Mesothelial cell of epicardium (in vitro differentiated cells): ENCODE measurements around the gene TMEM208. TPM values are rescaled to one million over a fixed set of nuclear protein-coding genes. Genes with fewer than 3 reads are reported as not detected.

Source experiments
- DNase-seq, 2 experiments: peaks; one replicate each; pipeline ENCODE4 v3.0.0; 2021; ENCODE audit warnings: low spot score in 2 of 2; ENCODE audit not compliant: unreplicated experiment in 2 of 2
- H3K27ac Mint-ChIP-seq: 2 replicates; pipeline ENCODE4 v1.8.0; 2021; ENCODE audit warnings: mixed read lengths
- H3K27me3 Mint-ChIP-seq: 2 replicates; pipeline ENCODE4 v1.8.0; 2021; ENCODE audit warnings: low read depth, mixed read lengths
- H3K36me3 Mint-ChIP-seq: 2 replicates; pipeline ENCODE4 v1.8.0; 2021; ENCODE audit warnings: mixed read lengths
- H3K4me1 Mint-ChIP-seq: 2 replicates; pipeline ENCODE4 v1.8.0; 2021; ENCODE audit warnings: mixed read lengths
- H3K4me3 Mint-ChIP-seq: 2 replicates; pipeline ENCODE4 v1.8.0; 2021; ENCODE audit warnings: mild to moderate bottlenecking, moderate library complexity, mixed read lengths
- H3K9me3 Mint-ChIP-seq: 2 replicates; pipeline ENCODE4 v1.8.0; 2021; ENCODE audit warnings: mixed read lengths
- CTCF ChIP-seq: fragments of 200-600 bp; sonication (generic); IDR thresholded peaks from one replicate; pipeline ENCODE4 v1.5.0; 2021; ENCODE audit warnings: antibody characterized with exemption; ENCODE audit not compliant: unreplicated experiment
- total RNA-seq: library from RNA; stranded (reverse); gene quantifications from 3 replicates; pipeline ENCODE4 v1.2.1, GENCODE V29; 2021

TMEM208 gene
- total RNA-seq, 1 donor from 2014 or later: 36.3 TPM

- no peaks in the 10 kb centered on the region for H3K4me1 Mint-ChIP-seq
- DNase-seq: no peak
Observed at GRCh38 chr16:67257486-67258160, 30.7 kb downstream of the TMEM208 start.

GRCh38 chr16:67258161-67258835, 31.4 kb downstream of the TMEM208 start:
- no peak for DNase-seq
- Mint-ChIP-seq H3K9me3 (peaks cover 3% of the 10 kb centered on the region), H3K27ac (no peak overlapping the region), H3K4me1 (no peaks in the 10 kb centered on the region), H3K36me3 (no peaks in the 10 kb centered on the region), H3K4me3 (no peak overlapping the region), H3K27me3 (peaks cover 24% of the 10 kb centered on the region)
- no peak for TF ChIP-seq CTCF

More at GRCh38 chr16:67257486-67258160, 30.7 kb downstream of the TMEM208 start:
- H3K36me3 Mint-ChIP-seq: no peaks in the 10 kb centered on the region
- no peak for TF ChIP-seq CTCF
- H3K9me3 Mint-ChIP-seq: peaks cover 3% of the 10 kb centered on the region
- H3K27ac Mint-ChIP-seq: no peak overlapping the region
- no peak overlapping the region for H3K4me3 Mint-ChIP-seq
- H3K27me3 Mint-ChIP-seq: peaks cover 19% of the 10 kb centered on the region

GRCh38 chr16:67259705-67260104, 32.8 kb downstream of the TMEM208 start:
- Mint-ChIP-seq H3K4me3 (no peak overlapping the region), H3K9me3 (peaks cover 3% of the 10 kb centered on the region), H3K4me1 (no peaks in the 10 kb centered on the region), H3K27ac (no peak overlapping the region), H3K27me3 (peaks cover 35% of the 10 kb centered on the region), H3K36me3 (no peaks in the 10 kb centered on the region)
- DNase-seq: no peak
- TF ChIP-seq CTCF: no peak

- Mint-ChIP-seq H3K36me3 (no peaks in the 10 kb centered on the region), H3K9me3 (peaks cover 3% of the 10 kb centered on the region), H3K27me3 (peaks cover 42% of the 10 kb centered on the region), H3K4me1 (no peaks in the 10 kb centered on the region), H3K4me3 (no peak overlapping the region), H3K27ac (no peak overlapping the region)
- no peak for DNase-seq
- no peak for TF ChIP-seq CTCF
Observed at GRCh38 chr16:67260426-67261063, 33.6 kb downstream of the TMEM208 start.

- Mint-ChIP-seq H3K36me3 (no peaks in the 10 kb centered on the region), H3K9me3 (peaks cover 3% of the 10 kb centered on the region), H3K27me3 (peaks cover 44% of the 10 kb centered on the region), H3K4me1 (no peaks in the 10 kb centered on the region), H3K4me3 (no peak overlapping the region), H3K27ac (no peak overlapping the region)
- DNase-seq: no peak
- TF ChIP-seq CTCF: no peak
Observed at GRCh38 chr16:67263201-67263600, 36.3 kb downstream of the TMEM208 start.
